Neutrophil (primary cell): Measurements from ENCODE around the gene LONRF3.

Experiments
- H3K27ac ChIP-seq: fragments of 200-600 bp; sonication (generic); 2 replicates; pipeline ENCODE4 v1.5.1; 2016; ENCODE audit warnings: mild to moderate bottlenecking, moderate library complexity
- H3K27me3 ChIP-seq: fragments of 200-600 bp; sonication (generic); 2 replicates; pipeline ENCODE4 v1.6.0; 2016; ENCODE audit warnings: mild to moderate bottlenecking
- H3K36me3 ChIP-seq: fragments of 200-600 bp; sonication (generic); 2 replicates; pipeline ENCODE4 v1.5.1; 2017
- H3K4me1 ChIP-seq, 2 experiments: fragments of 200-600 bp in 1 of 2; sonication (generic) in 1 of 2; 1 replicate in 1 of 2; 2 replicates in 1 of 2; pipeline versions ENCODE4 v1.5.1 to v1.6.1; 2013 to 2016; ENCODE audit warnings: low read depth in 1 of 2, low read length in 1 of 2, mild to moderate bottlenecking in 1 of 2, moderate library complexity in 1 of 2; ENCODE audit not compliant: control insufficient read depth in 1 of 2, insufficient read depth in 1 of 2
- H3K4me3 ChIP-seq, 2 experiments: fragments of 200-600 bp in 1 of 2; sonication (generic) in 1 of 2; 1 replicate in 1 of 2; 2 replicates in 1 of 2; pipeline ENCODE4 v1.5.1; 2013 to 2016; ENCODE audit warnings: low read depth in 1 of 2, low read length in 1 of 2, mild to moderate bottlenecking in 1 of 2, moderate library complexity in 1 of 2
- H3K9me3 ChIP-seq: fragments of 200-600 bp; sonication (generic); 2 replicates; pipeline ENCODE4 v1.5.1; 2016
- CTCF ChIP-seq: fragments of 200-600 bp; sonication (generic); IDR thresholded peaks from 2 replicates; pipeline ENCODE4 v1.5.1; 2016; ENCODE audit warnings: antibody characterized with exemption

Gene LONRF3

GRCh38 chrX:119004920-119005524, 30.6 kb downstream of the LONRF3 start:
- no peaks in the 10 kb centered on the region for H3K4me1 ChIP-seq
- H3K36me3 ChIP-seq, result no peaks in the 10 kb centered on the region
- no peaks in the 10 kb centered on the region for H3K27me3 ChIP-seq
- no peak overlapping the region for H3K4me3 ChIP-seq
- peak; percentile 61 for TF ChIP-seq CTCF
- H3K27ac ChIP-seq, result no peak overlapping the region
- no peaks in the 10 kb centered on the region for H3K9me3 ChIP-seq

DNA sequence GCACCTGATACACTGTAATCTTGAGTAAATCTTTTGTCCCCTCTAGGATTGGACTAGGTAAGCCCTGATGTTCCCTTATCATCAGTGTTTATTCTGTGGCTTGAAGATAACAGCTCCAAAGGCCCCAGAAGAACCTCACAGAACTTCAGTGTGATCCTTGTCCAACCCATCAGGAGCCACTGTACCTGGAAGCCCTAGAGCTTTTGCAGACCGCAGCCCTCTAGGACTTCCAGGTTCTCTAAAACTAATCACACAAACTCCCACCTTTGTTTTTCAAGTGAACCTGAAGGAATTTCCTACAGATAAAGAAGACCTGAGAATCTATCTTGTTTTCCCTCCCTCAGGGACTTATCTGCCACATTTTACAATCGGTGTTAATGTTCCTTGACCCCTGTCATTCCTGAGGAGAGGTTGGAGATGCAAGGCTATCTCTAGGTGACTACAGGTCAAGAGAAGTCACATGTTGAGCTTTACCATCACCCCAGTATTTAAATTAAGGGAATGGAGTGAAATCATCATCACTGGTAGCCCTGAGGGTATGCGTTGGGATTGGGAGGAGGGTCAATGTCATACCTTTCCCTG, 32.9 kb downstream of the LONRF3 start:
- H3K4me3 ChIP-seq, result no peak overlapping the region
- no peak for TF ChIP-seq CTCF
- no peaks in the 10 kb centered on the region for H3K27me3 ChIP-seq
- H3K36me3 ChIP-seq, result no peaks in the 10 kb centered on the region
- no peaks in the 10 kb centered on the region for H3K9me3 ChIP-seq
- no peaks in the 10 kb centered on the region for H3K4me1 ChIP-seq
- H3K27ac ChIP-seq, result no peak overlapping the region

GRCh38 chrX:119008110-119008744, 33.8 kb downstream of the LONRF3 start:
- Histone ChIP-seq H3K27ac (no peak overlapping the region), H3K27me3 (no peaks in the 10 kb centered on the region), H3K9me3 (no peaks in the 10 kb centered on the region), H3K36me3 (no peaks in the 10 kb centered on the region), H3K4me1 (no peaks in the 10 kb centered on the region), H3K4me3 (no peak overlapping the region)
- no peak for TF ChIP-seq CTCF

GRCh38 chrX:119009071-119009470, 34.7 kb downstream of the LONRF3 start:
- Histone ChIP-seq H3K4me3 (no peak overlapping the region), H3K9me3 (no peaks in the 10 kb centered on the region), H3K27ac (no peak overlapping the region), H3K36me3 (no peaks in the 10 kb centered on the region), H3K4me1 (no peaks in the 10 kb centered on the region), H3K27me3 (no peaks in the 10 kb centered on the region)
- no peak for TF ChIP-seq CTCF

DNA sequence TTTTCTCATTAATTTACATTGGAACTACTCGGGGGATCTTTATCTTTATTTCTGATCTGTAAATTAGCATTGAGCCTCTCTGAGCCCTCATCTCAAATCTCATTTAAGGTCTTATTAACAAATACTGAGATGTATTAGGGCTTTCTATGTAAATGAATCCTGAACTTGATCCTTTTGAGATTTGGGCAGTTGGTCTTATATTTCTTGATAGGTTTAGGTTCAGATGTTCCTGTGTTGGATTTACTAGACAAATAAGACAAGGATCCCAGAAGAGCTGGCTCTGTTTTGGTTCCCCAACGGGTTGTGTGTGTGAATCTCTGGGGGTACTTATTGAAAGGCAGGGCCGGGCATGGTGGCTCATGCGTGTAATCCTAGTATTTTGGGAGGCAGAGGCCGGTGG, 36.1 kb downstream of the LONRF3 start:
- Histone ChIP-seq H3K36me3 (no peaks in the 10 kb centered on the region), H3K27ac (no peak overlapping the region), H3K4me3 (no peak overlapping the region), H3K27me3 (no peaks in the 10 kb centered on the region), H3K4me1 (no peaks in the 10 kb centered on the region), H3K9me3 (no peaks in the 10 kb centered on the region)
- TF ChIP-seq CTCF, result no peak
